ENCODE measurements around the gene GTF2IRD1. TPM values are rescaled to one million over a fixed set of nuclear protein-coding genes. Genes with fewer than 3 reads are reported as not detected.

Gene GTF2IRD1
- total RNA-seq, 4 donors from 2014 or later, result 3.9 to 18.1 (median 11.0) TPM

DNA sequence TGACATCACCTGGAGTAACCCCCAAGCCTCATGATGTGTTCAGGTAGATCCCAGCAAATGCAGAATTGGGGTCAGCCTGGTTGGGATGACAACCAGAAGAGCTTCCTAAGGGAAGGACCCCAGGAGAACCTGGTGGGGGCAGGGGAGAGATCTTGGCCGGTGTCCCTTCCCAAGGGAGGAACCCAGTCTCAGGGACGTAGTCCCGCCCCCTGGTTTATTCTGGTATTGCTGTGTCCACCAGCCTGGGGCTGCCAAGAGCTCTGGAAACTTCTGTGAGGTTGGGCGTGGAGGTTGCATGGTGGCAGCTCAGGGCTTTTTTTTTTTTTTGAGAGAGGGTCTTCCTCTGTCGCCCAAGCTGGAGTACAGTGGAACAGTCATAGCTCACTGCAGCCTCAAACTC, 19.4 kb downstream of the GTF2IRD1 start:
- TF ChIP-seq CTCF (IDR thresholded peaks at IDR 0.05), result no peak
- ATAC-seq (ENCODE audit: low FRiP score) (no peak), DNase-seq (ENCODE audit: low spot score) (no peak)

DNA sequence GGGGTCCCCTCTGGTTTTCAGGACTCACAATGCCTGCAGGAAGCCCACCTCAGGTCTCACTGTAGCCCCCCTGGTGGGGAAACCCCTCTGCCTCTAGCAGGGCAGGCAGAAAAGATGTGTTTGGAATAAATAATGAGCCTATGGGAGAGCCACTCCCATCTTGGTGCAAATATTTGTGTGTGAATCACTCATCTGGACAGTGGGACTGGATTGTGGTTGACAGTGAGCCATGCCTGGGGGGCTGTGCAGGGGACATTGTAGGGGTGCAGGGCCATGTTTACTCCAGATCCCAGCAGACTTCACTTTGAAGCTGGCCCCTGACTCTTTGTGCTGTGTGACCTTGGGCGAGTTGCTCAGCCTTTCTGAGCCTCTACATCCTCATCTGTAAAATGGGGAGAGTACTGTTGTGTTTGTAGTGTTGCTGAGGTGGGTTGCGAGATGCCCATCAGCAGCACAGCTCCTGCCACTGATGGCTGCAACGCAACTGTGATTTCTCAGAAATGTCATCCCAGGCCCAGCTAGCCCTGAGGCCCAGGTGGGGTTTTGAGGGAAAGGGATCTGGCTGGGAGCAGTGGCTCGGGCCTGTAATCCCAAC, 20.7 kb downstream of the GTF2IRD1 start:
- ATAC-seq (ENCODE audit: low FRiP score), result no peak
- TF ChIP-seq CTCF (IDR thresholded peaks at IDR 0.05), result no peak
- DNase-seq (ENCODE audit: low spot score), result no peak

DNA sequence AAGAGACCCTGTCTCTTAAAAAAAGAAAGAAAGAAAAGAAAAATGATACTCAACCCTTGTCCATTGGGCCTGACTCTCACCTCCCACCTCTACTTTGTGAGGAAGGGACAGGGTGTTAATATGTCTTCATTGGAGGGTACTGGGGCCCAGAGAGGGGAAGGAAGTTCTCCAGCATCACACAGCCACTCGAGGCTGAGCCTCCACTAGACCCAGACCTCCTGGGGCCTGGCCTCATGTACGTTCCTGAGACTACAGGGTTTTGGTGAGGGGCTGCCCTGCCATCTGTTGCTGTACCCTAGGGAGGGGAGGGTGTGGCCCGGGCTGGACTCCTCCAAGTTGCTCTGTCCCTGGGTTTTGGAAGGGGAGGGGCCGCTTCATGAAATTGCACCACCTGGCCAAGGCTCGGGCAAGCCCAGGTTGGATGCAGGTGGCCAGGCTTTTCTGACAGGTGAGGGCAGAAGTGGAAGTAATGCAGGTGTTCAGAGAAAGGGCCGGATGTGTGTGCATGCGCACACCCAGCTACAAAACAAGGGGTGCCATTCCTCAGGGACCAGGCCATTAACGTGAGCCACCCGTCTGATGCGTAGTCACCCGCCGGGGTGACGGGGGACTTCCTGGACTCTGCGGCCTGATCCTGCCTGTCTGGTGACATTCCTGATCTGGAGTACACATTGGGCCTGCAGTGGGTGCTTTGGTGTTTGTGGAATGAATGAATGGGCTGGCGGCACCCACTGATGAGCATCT, 21.7 kb downstream of the GTF2IRD1 start:
- no peak for DNase-seq (ENCODE audit: low spot score)
- no peak for TF ChIP-seq CTCF (IDR thresholded peaks at IDR 0.05)
- ATAC-seq (ENCODE audit: low FRiP score), result no peak

DNA sequence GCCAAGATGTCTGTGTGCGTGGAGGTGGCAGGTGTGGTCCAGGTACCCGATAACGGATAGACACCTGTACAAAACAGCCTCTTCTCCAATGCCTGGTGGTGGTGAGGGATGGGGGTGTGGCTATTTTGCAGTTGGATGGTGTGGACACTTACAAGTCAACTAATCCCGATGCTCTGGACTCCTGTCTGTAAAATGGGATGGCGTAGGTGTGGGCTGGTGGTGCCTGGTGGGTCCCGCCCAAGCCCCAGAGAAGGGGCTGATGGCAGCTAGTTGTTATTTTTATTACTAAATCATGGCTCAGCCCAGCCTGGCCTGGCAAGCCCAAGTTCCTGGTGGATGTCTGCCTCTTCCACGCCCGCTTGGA, 22.3 kb downstream of the GTF2IRD1 start:
- ATAC-seq (ENCODE audit: low FRiP score), result no peak
- DNase-seq (ENCODE audit: low spot score), result no peak
- TF ChIP-seq CTCF (IDR thresholded peaks at IDR 0.05), result no peak

DNA sequence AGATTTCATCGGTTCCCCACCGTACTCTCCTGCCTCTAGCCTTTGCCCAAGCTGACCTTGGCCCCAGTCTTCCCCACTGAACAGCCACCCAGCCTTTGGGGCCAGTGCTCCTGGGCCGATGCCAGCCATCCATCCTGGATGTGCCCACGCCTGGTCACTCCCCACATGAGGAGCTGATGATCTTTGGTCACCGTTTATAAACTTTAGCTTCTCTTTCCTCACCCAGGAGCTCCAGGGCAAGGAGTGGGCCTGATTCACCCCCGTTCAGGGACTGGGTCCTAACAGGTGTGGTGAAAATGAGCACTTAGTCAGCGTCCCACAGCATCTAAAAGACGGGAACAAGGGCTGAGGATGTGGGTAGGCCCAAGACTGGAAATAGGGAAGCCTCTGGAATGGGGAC, 22.9 kb downstream of the GTF2IRD1 start:
- TF ChIP-seq CTCF (IDR thresholded peaks at IDR 0.05), result no peak
- ATAC-seq (ENCODE audit: low FRiP score) (no peak), DNase-seq (ENCODE audit: low spot score) (no peak)

- no peak for ATAC-seq (ENCODE audit: low FRiP score)
- no peak for TF ChIP-seq CTCF (IDR thresholded peaks at IDR 0.05)
- DNase-seq (ENCODE audit: low spot score), result no peak
Observed at GRCh38 chr7:74478671-74479065, 25.0 kb downstream of the GTF2IRD1 start.
